Peyer's patch (tissue), 4 donors: Measurements from ENCODE around the gene LUZP1.

Experiments
- CTCF ChIP-seq, 6 experiments: fragments of 450-650 bp in 4 of 6; fragments of 200-600 bp in 2 of 6; sonication (generic) in 1 of 6; IDR thresholded peaks; one replicate each; pipeline ENCODE4 v1.5.1; 2017 to 2019; ENCODE audit warnings: antibody characterized with exemption in 6 of 6, mild to moderate bottlenecking in 3 of 6, moderate library complexity in 1 of 6
- POLR2A ChIP-seq, 2 donors: fragments of 450-650 bp; IDR thresholded peaks; one replicate each; pipeline ENCODE4 v1.5.1; 2017; ENCODE audit warnings: antibody characterized with exemption in 2 of 2, mild to moderate bottlenecking in 2 of 2, moderate library complexity in 2 of 2

GRCh38 chr1:23149114-23149513 lies 19.5 kb downstream of the LUZP1 start:
- TF ChIP-seq CTCF (IDR thresholded peaks at IDR 0.05) (no peak), POLR2A (IDR thresholded peaks at IDR 0.05) (peak in 1 of 2 donors; percentile 16)
